Stimulated activated CD8-positive, alpha-beta memory T cell treated with anti-CD3 and anti-CD28 coated beads, Interleukin-7, amount 100 ng/mL, for 48 hours (primary cell): ENCODE measurements around the gene GGCT.
A peak's percentile ranks its signal among the peaks of the same experiment; 100 is the strongest.

Experiments
- DNase-seq, 2 donors: peaks; one replicate each; pipeline ENCODE4 v3.0.0-alpha.2; 2020; ENCODE audit warnings: low read depth in 1 of 2; ENCODE audit errors: extremely low read depth in 1 of 2

Gene GGCT

DNA sequence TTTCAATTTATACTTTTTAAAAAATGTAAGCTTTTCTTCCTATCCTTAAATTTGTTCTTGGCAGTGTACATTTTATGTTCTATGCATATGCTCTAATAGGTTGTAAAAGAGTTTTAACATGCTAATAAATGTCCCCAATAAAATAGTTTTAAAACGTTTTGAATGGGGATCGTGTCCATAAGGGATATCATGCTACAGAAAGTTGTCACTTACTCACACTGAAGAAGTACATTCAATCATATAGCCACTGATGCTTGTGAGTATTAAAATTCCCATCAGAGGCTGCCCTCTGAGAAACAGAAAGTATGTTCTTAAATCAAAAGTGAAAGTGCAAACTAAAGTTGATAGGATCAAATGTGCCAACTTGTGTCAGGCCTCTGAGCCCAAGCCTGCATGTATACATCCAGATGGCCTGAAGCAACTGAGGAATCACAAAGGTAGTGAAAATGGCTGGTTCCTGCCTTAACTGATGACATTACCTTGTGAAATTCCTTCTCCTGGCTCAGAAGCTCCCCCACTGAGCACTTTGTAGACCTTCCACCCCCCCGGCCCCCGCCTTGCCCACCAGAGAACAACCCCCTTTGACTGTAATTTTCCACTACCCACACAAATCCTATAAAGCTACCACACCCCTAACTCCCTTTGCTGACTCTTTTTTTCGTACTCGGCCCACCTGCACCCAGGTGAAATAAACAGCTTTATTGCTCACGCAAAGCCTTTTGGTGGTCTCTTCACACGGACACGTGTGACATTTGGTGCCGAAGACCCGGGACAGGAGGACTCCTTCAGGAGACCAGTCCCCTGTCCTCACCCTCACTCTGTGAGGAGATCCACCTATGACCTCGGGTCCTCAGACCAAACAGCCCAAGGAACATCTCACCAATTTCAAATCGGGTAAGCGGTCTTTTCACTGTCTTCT is 25.2 kb downstream of the GGCT start:
- no peak for DNase-seq

DNA sequence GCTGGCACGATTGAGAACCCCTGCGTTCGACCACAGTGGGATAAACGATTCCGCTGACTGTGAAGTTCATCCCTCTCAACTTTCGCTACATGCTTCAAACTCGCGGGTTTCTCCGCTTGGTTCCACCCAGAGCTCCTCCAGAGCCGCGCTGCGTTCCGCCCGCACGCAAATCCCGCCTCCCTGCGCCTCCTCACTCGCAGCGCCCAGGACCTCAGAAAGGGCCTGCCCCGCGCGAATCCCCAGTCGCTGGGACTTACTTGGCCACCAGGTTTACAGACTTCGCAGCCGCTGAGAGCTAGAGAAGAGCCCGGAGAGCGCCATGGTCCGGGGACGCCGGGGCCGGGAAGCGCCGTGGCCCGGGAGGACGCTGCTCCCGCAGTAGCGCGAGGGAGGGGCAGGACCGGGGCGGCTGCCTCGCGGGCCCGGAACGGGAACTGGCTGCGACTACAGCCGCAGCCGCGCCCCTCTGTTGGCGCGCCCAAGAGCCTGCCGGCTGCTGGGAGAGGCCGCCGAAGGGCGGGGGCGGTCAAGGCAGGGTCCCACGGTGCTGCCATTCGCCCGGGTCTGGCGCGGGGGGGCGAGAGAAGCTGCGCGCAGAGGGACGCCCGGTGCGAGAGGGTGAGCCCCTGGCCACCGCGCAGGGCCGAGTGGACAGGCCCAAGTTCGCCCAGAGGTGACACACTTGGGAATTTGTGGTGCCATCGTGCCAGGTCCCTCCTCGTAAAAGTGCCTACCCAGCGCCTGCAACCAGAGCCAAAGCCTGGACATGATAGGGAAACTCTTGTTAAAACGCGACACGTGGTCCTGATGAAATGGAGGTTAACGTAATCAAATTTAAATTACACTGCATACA is 26.1 kb downstream of the GGCT start, which contains the start of gene NOD1:
Gene NOD1, minus strand, starts transcription at position 436 of the 853 bp plus-strand sequence. CDS start 21,863 bp downstream, outside the sequence.
- peak; percentile 49 to 50 for DNase-seq

DNA sequence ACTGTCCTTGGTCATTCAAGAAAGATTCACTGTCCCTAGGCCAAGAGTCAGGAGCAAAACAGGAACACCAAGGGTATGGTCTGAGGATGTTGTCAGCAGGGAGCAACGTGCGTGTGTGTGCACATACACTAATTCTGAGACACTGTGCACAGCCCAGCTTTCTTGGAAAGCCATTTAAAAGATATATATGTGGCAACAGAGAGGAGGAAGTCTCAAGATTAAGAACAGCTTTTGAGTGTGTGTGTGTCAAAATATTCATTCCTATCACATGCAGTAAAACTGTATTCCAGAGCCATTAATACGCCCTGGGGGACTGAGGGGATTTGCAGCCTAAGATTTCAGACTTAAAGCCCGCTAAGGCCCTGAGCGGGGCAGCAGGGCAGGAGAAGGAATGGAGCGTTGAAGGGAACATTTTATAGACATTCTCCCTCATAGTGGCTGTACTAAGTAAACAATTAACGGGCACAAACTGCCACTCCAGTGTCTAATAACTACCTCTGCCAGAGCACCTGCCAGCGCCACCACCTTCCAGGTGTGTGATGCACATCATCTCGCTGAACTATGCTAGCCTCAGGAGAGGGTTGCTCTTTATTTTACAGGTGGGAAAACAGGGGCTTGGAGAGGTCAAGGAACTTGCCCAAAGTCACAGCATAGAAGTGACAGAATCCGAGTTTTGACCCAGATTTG is 28.0 kb downstream of the GGCT start:
- no peak for DNase-seq

DNA sequence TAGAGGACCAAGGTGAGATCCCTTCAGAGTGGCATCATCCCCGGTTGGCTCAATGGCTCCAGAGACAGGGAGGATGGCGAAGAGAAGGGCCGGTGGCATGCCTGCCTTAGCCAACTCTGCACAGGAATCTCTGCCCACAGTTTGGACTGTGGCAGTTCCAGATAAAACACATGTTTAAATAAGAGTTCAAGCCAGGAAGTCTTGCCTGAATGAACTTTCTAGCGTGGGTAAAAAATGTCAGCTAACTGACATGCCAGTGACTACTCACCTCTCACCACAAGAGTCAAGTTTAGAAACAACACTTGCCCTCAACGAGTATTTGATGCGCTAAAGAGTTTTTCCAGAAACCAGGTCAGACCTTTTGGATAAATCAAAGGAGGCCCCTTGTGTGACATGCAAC is 29.0 kb downstream of the GGCT start:
- DNase-seq = no peak

DNA sequence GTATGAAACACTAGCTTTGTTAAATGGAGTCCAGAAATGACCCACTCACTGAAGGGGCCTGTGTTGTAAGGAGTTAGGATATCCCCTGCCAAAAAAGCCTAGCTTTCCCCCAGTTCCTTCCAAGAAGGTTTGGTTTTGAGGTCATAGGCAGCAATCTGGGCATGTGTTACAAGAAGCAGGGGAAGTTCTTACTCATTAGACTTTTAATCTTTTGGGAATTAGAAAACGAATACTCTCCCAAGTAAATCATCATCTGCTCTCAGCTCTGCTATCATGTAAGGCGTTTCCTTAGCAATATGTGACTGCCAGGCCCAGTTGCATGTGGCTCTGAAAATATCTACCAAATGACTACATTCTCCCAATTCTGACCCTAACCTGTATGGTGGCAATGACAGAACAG is 29.7 kb downstream of the GGCT start:
- DNase-seq = no peak

DNA sequence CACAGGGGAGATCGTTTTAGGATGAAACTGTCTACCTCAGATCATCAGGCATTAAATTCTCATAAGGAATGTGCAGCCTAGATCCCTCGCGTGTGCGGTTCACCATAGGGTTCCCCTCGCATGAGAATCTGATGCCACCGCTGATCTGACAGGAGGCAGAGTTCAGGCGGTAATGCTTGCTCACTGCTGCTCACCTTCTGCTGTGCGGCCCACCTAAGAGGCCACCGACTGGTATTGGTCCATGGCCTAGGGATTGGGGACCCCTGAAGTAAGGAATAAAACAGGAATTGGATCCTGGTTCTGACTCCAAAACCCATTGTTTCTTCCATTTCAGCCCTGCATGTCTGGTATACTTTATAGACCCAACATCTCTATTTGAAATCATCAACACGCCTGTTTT is 30.1 kb downstream of the GGCT start:
- no peak for DNase-seq

DNA sequence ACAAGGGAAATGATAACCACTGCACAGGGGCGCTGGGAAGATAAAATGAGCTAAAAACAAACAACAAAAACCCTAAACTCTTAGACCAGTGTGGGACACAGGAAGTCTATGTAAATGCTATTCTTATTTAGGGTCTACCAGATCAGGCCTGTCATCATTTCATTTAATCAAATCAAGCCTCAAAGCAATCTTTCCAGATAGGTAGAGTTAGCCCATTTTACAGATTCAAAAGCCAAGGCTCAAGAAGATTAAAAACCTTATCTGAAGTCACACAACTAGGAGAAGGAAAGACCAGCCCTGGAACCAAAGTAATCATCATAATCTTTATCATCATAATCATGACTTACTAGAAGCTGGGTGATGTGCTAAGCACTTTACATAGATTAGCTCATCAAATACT is 30.7 kb downstream of the GGCT start:
- no peak for DNase-seq

DNA sequence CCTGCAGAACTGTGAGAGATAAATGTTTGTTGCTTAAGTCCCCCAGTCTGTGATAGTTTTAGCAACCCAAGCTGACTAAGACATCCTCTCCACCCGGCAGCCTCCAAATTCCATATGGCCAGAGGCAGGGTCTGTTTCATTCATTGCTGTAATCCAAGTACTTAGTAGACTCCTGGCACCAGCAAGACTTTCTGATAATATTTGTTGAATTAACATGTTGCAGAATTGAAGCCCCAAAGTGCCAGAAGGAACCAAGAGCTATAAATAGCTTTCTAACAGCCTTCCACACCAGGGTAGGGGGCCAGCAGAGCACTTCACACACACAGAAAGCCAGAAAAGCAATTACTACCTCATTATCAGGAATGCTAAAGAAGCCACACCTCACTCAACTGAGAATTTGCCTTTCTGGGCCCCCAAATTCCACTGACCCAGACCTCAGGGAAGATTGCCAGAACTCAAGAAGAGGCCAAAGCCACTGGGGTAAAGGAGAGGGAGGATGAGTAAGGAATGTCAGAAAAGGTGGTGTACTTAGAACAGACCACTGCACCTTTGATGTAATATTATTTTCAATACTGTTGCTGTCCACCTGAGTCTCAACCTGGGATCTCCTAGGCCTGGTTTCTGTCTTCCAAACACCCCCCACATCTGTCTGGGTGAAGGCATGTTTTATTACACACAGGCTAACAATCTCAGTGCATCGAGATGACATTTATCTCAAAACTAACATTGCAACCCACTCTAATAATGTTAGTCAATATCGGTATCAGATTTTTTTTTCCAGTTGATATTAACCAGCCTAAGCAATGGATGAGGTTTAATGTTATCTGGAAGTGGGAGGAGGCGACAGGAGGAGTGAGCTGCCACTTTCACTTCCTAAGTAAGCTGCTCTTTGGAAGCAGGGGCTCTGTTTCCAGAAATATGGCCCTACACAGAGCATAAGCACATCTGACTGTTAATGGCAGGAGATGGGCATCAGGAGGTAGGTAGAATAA is 31.5 kb downstream of the GGCT start:
- no peak for DNase-seq

DNA sequence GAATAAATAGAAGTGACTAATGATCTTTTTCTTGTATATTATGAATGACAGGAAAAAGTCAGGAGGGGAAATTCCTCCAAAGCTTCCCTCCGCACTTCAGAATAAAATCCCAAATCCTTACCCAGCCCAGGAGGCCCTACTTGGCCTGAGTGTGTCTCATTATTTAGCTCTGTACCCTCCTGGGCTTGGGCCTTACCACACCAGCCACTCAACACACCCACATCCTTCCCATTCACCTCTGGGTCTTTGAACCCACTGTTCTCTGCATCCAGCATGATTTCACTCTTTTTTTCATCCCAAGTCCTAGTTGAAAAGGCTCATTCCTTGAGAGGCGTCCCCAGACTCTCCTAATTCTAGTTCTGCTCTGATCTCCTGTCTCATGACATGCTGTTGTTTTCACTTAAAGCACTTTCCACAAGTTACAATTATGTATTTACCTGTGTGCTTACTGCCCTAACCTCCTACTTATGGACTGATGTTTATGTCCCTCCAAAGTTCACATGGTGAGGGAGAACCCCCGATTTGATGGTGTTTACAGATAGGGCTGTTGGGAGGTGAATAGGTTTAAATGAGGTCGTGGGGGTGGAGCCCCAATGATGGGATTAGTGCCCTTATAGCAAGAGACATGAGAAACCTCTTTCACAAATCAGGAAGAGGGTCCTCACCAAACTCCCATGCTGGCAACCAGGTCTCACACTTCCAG is 32.4 kb downstream of the GGCT start:
- no peak for DNase-seq

DNA sequence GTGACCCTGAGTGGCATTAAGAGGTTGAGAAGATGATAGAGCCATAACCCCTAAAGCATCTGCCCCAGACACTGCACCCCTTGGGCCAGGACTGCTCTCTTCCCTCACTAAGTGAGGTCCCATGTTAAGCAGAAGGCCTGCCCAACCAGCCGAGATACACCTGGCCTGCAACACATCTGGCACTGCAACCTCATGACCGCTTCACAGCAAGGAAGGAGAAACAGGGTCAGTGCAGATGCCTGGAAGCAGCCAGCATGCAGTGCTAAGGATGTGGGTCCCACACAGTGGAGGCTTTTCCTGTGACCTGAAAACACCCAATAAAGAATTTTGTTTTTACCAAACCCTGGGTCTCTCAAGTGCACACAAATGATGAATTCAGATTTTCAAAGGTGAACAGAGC is 33.4 kb downstream of the GGCT start:
- DNase-seq = no peak

DNA sequence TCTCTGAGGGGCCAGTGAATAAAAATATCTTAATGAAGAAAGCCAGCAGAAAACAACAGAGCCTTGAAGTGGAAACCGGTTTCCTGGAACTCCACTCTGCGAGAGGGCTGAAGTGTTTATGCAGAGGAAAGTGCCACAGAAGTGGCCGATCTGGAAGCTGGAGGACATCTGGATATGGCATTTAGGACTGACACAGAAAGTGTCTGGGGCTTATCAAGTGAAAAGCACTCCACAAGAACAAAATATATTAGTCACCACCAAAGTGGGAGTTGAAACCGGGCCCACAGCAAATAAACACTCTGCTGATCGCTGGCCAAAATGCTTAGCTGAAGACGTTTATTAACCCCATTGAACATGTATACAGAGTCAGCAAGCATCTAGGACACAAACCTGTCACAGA is 33.9 kb downstream of the GGCT start:
- DNase-seq = no peak

DNA sequence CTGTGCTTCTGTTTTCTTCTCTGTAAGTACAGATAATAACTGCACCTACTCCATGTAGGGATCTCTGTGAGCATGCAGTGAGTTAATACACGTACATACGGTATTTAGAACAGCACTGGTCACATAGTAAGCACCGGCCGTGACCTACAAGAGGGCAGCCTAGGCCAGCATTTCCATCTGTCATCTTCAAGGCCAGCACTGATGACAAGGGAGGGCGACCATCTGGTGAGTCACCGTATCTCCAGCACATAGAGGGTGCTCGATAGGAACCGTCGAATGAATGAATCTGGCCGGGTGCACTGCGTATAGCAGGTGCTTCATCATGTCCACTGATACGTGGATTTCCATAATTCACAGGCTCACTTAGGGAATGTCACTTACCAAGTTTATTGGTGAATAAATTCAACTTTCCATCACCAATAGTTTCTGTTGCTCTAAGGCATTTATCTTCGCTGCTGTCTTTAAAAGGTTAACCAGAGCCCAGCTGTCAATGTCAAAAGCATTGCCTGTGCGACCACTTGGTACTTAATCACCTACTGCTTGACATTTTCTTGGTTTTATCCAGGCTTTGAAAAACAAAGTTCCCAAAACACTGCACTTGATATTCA is 34.4 kb downstream of the GGCT start:
- DNase-seq = no peak

DNA sequence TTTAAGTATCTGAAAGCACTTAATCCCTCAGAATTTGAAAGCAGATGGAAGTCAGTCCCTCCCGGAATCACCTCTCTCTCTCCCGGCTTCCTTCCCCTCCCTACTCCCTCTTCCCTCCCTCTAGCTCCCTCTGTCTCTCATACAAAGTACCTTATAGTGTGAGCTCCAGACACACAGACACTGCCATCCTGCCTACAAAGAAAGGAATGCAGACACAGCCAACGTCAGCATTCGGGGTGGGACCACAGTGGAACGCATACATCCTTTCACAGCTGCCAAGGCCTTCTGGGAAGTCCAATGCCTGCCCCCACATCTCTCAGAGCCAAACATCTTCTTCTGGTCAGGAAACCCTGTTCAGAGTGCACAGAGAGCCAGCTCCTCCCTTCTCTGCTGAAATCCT is 35.3 kb downstream of the GGCT start:
- DNase-seq = no peak

DNA sequence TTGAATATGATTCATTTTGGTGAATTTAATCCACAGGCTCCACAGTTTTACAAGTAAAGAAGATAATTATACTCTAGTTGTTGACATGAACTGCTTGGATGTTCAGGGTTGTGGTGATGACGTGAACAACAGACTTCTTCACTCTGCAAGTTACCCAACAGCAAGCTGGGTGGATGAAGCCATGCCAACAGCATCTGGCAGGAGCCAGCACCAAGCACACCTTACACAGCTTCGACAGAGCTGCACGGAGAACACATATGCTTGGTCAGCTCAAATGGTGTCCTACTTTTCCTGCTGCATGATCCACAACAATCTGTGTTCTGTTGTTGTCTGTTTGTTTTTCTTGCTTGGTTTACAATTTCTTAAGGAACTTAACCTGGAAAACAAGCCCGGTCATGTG is 35.8 kb downstream of the GGCT start:
- DNase-seq = no peak

DNA sequence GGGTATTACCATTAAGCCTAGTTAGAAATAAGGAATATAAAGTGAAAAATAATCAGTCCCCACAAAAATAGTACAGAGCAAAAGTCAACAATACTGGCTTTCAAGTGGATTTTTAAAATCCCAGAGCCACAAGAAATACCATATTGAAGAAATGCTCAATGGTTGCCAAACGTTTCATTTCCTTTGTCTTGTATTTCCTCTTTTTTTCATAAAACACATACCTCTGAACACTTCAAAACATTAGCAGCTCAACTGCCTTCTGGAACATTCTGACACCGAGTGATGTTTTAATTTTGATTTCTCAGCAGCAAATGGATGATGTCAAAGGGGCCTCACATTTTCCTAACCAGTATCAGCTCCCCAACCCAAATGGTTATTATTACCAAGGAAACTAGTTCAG is 36.6 kb downstream of the GGCT start:
- no peak for DNase-seq

DNA sequence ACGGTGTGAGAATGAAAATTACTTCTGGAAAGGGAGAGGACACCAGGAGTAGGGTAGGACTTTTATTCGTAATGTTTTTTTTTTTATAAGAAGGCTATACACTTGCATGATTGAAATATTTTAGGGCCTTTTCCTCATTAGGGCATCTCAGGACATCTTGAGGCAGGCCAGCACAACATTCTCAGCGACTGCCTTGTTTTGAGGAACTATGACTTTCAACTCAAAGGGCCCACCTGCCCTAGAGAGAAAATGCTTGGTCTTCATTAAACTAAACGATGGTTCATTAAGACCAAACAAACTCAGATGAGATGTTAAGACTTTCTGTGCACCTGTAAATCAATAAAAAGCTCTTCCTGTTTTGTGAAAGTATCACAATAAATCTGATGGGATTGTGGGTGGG is 37.4 kb downstream of the GGCT start:
- no peak for DNase-seq

DNA sequence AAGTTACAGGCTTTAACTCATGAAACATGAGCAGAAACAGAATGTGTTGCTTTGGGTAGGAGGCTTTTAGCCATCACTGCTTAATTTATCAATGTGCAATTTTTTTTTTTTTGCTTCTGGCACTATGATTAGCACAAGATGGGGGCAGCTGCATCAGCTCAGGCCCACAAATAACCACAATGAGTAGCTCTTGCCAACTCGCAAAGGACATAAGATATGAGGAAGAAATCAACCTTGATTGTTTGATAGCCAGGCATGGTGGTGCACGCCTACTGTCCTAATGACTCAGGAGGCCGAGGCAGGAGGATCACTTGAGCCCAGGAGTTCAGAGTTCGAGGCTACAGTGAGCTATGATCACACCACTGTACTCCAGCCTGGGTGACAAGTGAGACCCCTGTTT is 38.4 kb downstream of the GGCT start:
- no peak for DNase-seq

DNA sequence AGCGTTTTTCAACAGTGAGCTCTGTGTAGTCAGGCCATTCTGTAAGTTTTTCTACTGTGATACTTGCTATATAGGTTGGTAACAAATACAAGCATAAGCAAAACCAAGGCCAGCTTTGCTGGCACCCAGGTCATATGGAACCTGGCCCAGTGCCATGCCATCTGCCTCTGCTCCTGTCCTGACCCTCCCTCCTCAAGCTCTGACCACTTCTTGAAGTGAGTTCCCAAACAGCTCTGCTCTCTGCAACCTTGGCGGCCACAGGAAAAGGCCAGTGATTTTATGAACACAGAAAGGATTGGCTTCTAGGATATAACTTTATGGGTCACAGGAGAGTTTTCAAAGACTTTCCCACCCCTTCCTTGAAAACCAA is 38.8 kb downstream of the GGCT start:
- DNase-seq = no peak
